ENCODE data around the gene KCNAB3.
A peak's percentile ranks its signal among the peaks of the same experiment; 100 is the strongest.

KCNAB3 gene

GRCh38 chr17:7894866-7895265 is 34.8 kb downstream of the KCNAB3 start:
- DNase-seq, result no peak

GRCh38 chr17:7894226-7894625 is 35.4 kb downstream of the KCNAB3 start:
- DNase-seq, result no peak

- no peak for DNase-seq
These were observed 36.3 kb downstream of the KCNAB3 start for GRCh38 chr17:7893187-7893880.

- peak; percentile 20 for DNase-seq
These were observed 40.3 kb downstream of the KCNAB3 start for GRCh38 chr17:7889166-7889955.

- DNase-seq, result no peak
These were observed 41.3 kb downstream of the KCNAB3 start, which contains the start of gene CHD3 for GRCh38 chr17:7888184-7888920. CHD3 (plus strand) TSS chr17:7888789; CDS start chr17:7889001, 212 bp downstream.

GRCh38 chr17:7887482-7888183 is 42.0 kb downstream of the KCNAB3 start:
- peak; percentile 87 for DNase-seq

- no peak for DNase-seq
These were observed 42.6 kb downstream of the KCNAB3 start for GRCh38 chr17:7887038-7887481.

GRCh38 chr17:7886227-7887037 is 43.2 kb downstream of the KCNAB3 start:
- DNase-seq, result no peak

GRCh38 chr17:7885367-7886226 is 44.1 kb downstream of the KCNAB3 start:
- DNase-seq, result no peak

GRCh38 chr17:7884581-7885366 is 44.9 kb downstream of the KCNAB3 start:
- DNase-seq, result peak; percentile 47

GRCh38 chr17:7883781-7884386 is 45.8 kb downstream of the KCNAB3 start:
- DNase-seq, result no peak

- no peak for DNase-seq
These were observed 47.0 kb downstream of the KCNAB3 start for GRCh38 chr17:7882629-7883028.

GRCh38 chr17:7882068-7882467 is 47.6 kb downstream of the KCNAB3 start:
- DNase-seq, result peak; percentile 41

- DNase-seq, result no peak
These were observed 48.2 kb downstream of the KCNAB3 start for GRCh38 chr17:7881276-7882054.

GRCh38 chr17:7880076-7880868 is 49.4 kb downstream of the KCNAB3 start:
- no peak for DNase-seq

GRCh38 chr17:7878234-7878633 is 51.4 kb downstream of the KCNAB3 start:
- DNase-seq, result no peak

- DNase-seq, result no peak
These were observed 53.8 kb downstream of the KCNAB3 start for GRCh38 chr17:7875804-7876370.

- no peak for DNase-seq
These were observed 56.6 kb downstream of the KCNAB3 start for GRCh38 chr17:7873051-7873450.
